Measurements from ENCODE around the gene DMBX1.

GRCh38 chr1:46450160-46450517 lies 39.5 kb upstream of the DMBX1 start:
- TF ChIP-seq, protein P1, sequence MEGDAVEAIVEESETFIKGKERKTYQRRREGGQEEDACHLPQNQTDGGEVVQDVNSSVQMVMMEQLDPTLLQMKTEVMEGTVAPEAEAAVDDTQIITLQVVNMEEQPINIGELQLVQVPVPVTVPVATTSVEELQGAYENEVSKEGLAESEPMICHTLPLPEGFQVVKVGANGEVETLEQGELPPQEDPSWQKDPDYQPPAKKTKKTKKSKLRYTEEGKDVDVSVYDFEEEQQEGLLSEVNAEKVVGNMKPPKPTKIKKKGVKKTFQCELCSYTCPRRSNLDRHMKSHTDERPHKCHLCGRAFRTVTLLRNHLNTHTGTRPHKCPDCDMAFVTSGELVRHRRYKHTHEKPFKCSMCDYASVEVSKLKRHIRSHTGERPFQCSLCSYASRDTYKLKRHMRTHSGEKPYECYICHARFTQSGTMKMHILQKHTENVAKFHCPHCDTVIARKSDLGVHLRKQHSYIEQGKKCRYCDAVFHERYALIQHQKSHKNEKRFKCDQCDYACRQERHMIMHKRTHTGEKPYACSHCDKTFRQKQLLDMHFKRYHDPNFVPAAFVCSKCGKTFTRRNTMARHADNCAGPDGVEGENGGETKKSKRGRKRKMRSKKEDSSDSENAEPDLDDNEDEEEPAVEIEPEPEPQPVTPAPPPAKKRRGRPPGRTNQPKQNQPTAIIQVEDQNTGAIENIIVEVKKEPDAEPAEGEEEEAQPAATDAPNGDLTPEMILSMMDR (IDR thresholded peaks at IDR 0.05) = no peak
- no peak for TF ChIP-seq POLR2A (IDR thresholded peaks at IDR 0.05)
